WTC11 (cell line): ENCODE data around the gene FOXP4. TPM values are rescaled to one million over a fixed set of nuclear protein-coding genes. Genes with fewer than 3 reads are reported as not detected.

ENCODE experiments used
- ATAC-seq: fragments of 200-7000 bp; cut with Tn5 transposase; 2 replicates; pipeline ENCODE4 v1.10.0; 2021; ENCODE audit warnings: mild to moderate bottlenecking, moderate library complexity
- CTCF ChIA-PET: fragments of 300-600 bp; sonication (Branson Sonifier 250); formaldehyde crosslinking; loops from one replicate; lab custom pipeline; 2021; ENCODE audit warnings: antibody characterized with exemption; lab: Charles Lee
- POLR2A ChIA-PET: fragments of 350-600 bp; sonication (Branson Sonifier 250); formaldehyde crosslinking; loops from one replicate; lab custom pipeline; 2021; ENCODE audit warnings: antibody characterized with exemption; lab: Charles Lee
- DNase-seq: peaks from one replicate; pipeline ENCODE4 v3.0.0; 2021; ENCODE audit warnings: low spot score
- H3K27ac Mint-ChIP-seq: 2 replicates; pipeline ENCODE4 v1.8.0; 2021; ENCODE audit warnings: mixed read lengths
- H3K27me3 Mint-ChIP-seq: 2 replicates; pipeline ENCODE4 v1.8.0; 2021; ENCODE audit warnings: low read depth, mild to moderate bottlenecking, moderate library complexity, mixed read lengths
- H3K36me3 Mint-ChIP-seq: 2 replicates; pipeline ENCODE4 v1.8.0; 2021; ENCODE audit warnings: mixed read lengths
- H3K4me1 Mint-ChIP-seq: 2 replicates; pipeline ENCODE4 v1.8.0; 2022; ENCODE audit warnings: mixed read lengths
- H3K4me3 Mint-ChIP-seq: 2 replicates; pipeline ENCODE4 v1.8.0; 2021; ENCODE audit warnings: mild to moderate bottlenecking, moderate library complexity, mixed read lengths
- H3K9me3 Mint-ChIP-seq: 2 replicates; pipeline ENCODE4 v1.8.0; 2021; ENCODE audit warnings: mixed read lengths
- CREM ChIP-seq: sonication (generic); formaldehyde crosslinking; IDR thresholded peaks from 2 replicates; pipeline ENCODE4 v1.8.1; 2022; ENCODE audit warnings: mild to moderate bottlenecking, missing genetic modification reagents, moderate library complexity
- ETV6 ChIP-seq: sonication (generic); formaldehyde crosslinking; IDR thresholded peaks from 2 replicates; pipeline ENCODE4 v1.8.1; 2022; ENCODE audit warnings: mild to moderate bottlenecking, missing genetic modification reagents
- GTF2I ChIP-seq: fragments of 250-450 bp; sonication (Bioruptor Pico); conservative IDR thresholded peaks from 2 replicates; pipeline ENCODE4 v1.4.0; 2021; ENCODE audit warnings: mild to moderate bottlenecking
- IRF2 ChIP-seq: sonication (generic); formaldehyde crosslinking; IDR thresholded peaks from 2 replicates; pipeline ENCODE4 v1.8.0; 2022; ENCODE audit warnings: low read depth, missing genetic modification reagents, borderline replicate concordance
- JUN ChIP-seq: sonication (generic); formaldehyde crosslinking; IDR thresholded peaks from 2 replicates; pipeline ENCODE4 v1.8.0; 2023; ENCODE audit warnings: mild to moderate bottlenecking, missing genetic modification reagents
- SP1 ChIP-seq: sonication (generic); formaldehyde crosslinking; conservative IDR thresholded peaks from 2 replicates; pipeline ENCODE4 v1.8.1; 2022; ENCODE audit warnings: missing genetic modification reagents
- ZNF121 ChIP-seq: sonication (generic); formaldehyde crosslinking; IDR thresholded peaks from 2 replicates; pipeline ENCODE4 v1.8.0; 2023; ENCODE audit warnings: missing genetic modification reagents
- ZNF219 ChIP-seq: sonication (generic); formaldehyde crosslinking; IDR thresholded peaks from 2 replicates; pipeline ENCODE4 v1.8.0; 2023; ENCODE audit warnings: missing genetic modification reagents, mild to moderate bottlenecking, borderline replicate concordance
- ZNF423 ChIP-seq: fragments of 250-450 bp; sonication (Bioruptor Pico); IDR thresholded peaks from 2 replicates; pipeline ENCODE4 v2.1.2; 2022; ENCODE audit warnings: mild to moderate bottlenecking, moderate library complexity
- total RNA-seq: library from RNA; stranded (reverse); gene quantifications from 3 replicates; pipeline ENCODE4 v1.2.3, GENCODE V29; 2021
- TF ChIP-seq, protein P1 (sequence below): sonication (generic); formaldehyde crosslinking; IDR thresholded peaks from 2 replicates; pipeline ENCODE4 v1.8.0; 2023; ENCODE audit warnings: missing genetic modification reagents, mild to moderate bottlenecking, borderline replicate concordance
- TF ChIP-seq, protein P2 (sequence below): sonication (generic); formaldehyde crosslinking; IDR thresholded peaks from 2 replicates; pipeline ENCODE4 v1.8.1; 2023; ENCODE audit warnings: mild to moderate bottlenecking, missing genetic modification reagents
- TF ChIP-seq, protein P3 (sequence below): sonication (generic); formaldehyde crosslinking; IDR thresholded peaks from 2 replicates; pipeline ENCODE4 v1.8.1; 2023; ENCODE audit warnings: mild to moderate bottlenecking, missing genetic modification reagents
- TF ChIP-seq, protein P4 (sequence below): sonication (generic); formaldehyde crosslinking; IDR thresholded peaks from 2 replicates; pipeline ENCODE4 v1.8.1; 2022; ENCODE audit warnings: mild to moderate bottlenecking, missing genetic modification reagents, moderate library complexity, borderline replicate concordance
- TF ChIP-seq, protein P5 (sequence below): fragments of 200-600 bp; IDR thresholded peaks from 2 replicates; pipeline ENCODE4 v1.8.0; 2022; ENCODE audit warnings: antibody characterized with exemption
- TF ChIP-seq, protein P6 (sequence below): fragments of 250-450 bp; sonication (Bioruptor Pico); IDR thresholded peaks from 2 replicates; pipeline ENCODE4 v1.9.0; 2021; ENCODE audit warnings: mild to moderate bottlenecking

The FOXP4 gene
- total RNA-seq, 1 experiment from 2014 or later: 36.6 TPM

DNA sequence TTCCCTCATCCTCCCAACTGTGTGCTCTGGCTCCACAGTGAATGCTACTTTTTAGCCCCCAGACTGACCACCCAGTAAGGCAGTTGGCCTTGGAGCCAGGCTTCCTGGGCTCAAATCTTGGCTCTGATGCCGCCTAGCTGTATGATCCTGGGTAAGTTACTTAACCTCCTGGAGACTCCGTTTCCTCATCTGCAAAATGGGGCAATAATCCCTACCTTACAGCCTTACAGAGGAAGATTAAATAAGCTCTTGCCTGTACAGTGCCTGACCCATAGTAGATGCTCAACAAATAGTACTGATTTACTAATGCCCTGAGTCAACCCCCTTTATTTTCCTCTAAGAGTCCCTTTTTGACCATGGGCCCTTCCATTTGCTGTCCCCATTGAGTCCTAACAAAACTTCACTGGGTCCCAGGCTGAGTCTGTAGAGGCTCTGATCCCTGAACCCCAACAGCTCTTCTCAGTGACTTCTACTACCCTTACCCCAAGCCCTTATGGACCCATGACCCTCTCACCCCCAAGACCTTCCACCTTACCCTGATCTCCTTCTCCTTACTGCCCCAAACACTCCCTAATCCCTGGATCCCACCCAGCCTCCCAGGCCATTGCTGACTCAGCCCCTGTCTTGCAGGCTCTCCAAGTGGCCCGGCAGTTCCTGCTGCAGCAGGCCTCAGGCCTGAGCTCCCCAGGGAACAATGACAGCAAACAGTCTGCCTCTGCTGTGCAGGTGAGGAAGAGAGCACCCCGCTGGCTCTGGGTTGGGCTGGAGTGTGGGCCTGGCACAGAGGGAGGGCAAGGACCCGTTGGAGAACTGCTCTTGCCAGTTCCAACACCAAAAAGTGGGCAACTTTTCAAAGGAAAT, 31.4 kb downstream of the FOXP4 start:
- Mint-ChIP-seq H3K36me3 (no peaks in the 10 kb centered on the region), H3K4me1 (peaks cover 84% of the 10 kb centered on the region), H3K27me3 (no peaks in the 10 kb centered on the region; the same call in 1 of the 2 replicates), H3K27ac (peak overlapping the region; percentile 99), H3K4me3 (peak overlapping the region; percentile 50), H3K9me3 (no peaks in the 10 kb centered on the region)
- POLR2A ChIA-PET: interaction anchor here (2.2 kb wide), 1 partner anchor 25 kb away, joined by 7 read pairs; no protein-coding TSS in a partner anchor
- CTCF ChIA-PET: interaction anchor here (0.8 to 3.1 kb wide), 14 partner anchors 11 to 210 kb away, joined by 3 to 18 read pairs (median 5); no protein-coding TSS in a partner anchor
- DNase-seq (no peak), ATAC-seq (peak; percentile 16)
- peak; percentile 6; the same call in 1 of the 2 replicates for TF ChIP-seq SP1 (CRISPR knock-in tag)
- TF ChIP-seq GTF2I (CRISPR knock-in tag): 0 out of 2 replicates have a peak, but pooled peaks have one; percentile 48
- TF ChIP-seq, protein P1, sequence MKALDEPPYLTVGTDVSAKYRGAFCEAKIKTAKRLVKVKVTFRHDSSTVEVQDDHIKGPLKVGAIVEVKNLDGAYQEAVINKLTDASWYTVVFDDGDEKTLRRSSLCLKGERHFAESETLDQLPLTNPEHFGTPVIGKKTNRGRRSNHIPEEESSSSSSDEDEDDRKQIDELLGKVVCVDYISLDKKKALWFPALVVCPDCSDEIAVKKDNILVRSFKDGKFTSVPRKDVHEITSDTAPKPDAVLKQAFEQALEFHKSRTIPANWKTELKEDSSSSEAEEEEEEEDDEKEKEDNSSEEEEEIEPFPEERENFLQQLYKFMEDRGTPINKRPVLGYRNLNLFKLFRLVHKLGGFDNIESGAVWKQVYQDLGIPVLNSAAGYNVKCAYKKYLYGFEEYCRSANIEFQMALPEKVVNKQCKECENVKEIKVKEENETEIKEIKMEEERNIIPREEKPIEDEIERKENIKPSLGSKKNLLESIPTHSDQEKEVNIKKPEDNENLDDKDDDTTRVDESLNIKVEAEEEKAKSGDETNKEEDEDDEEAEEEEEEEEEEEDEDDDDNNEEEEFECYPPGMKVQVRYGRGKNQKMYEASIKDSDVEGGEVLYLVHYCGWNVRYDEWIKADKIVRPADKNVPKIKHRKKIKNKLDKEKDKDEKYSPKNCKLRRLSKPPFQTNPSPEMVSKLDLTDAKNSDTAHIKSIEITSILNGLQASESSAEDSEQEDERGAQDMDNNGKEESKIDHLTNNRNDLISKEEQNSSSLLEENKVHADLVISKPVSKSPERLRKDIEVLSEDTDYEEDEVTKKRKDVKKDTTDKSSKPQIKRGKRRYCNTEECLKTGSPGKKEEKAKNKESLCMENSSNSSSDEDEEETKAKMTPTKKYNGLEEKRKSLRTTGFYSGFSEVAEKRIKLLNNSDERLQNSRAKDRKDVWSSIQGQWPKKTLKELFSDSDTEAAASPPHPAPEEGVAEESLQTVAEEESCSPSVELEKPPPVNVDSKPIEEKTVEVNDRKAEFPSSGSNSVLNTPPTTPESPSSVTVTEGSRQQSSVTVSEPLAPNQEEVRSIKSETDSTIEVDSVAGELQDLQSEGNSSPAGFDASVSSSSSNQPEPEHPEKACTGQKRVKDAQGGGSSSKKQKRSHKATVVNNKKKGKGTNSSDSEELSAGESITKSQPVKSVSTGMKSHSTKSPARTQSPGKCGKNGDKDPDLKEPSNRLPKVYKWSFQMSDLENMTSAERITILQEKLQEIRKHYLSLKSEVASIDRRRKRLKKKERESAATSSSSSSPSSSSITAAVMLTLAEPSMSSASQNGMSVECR (CRISPR knock-in tag): no peak
- TF ChIP-seq ZNF121 (CRISPR knock-in tag): peak; percentile 33; the same call in 1 of the 2 replicates
- no peak for TF ChIP-seq IRF2 (CRISPR knock-in tag)
- peak; percentile 86 for TF ChIP-seq ZNF423
- TF ChIP-seq ETV6 (CRISPR knock-in tag): 0 out of 2 replicates have a peak, but pooled peaks have one; percentile 47
- TF ChIP-seq, protein P2, sequence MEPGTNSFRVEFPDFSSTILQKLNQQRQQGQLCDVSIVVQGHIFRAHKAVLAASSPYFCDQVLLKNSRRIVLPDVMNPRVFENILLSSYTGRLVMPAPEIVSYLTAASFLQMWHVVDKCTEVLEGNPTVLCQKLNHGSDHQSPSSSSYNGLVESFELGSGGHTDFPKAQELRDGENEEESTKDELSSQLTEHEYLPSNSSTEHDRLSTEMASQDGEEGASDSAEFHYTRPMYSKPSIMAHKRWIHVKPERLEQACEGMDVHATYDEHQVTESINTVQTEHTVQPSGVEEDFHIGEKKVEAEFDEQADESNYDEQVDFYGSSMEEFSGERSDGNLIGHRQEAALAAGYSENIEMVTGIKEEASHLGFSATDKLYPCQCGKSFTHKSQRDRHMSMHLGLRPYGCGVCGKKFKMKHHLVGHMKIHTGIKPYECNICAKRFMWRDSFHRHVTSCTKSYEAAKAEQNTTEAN (CRISPR knock-in tag): no peak
- TF ChIP-seq ZNF219 (CRISPR knock-in tag): no peak
- TF ChIP-seq, all 79 proteins: peak for 5

DNA sequence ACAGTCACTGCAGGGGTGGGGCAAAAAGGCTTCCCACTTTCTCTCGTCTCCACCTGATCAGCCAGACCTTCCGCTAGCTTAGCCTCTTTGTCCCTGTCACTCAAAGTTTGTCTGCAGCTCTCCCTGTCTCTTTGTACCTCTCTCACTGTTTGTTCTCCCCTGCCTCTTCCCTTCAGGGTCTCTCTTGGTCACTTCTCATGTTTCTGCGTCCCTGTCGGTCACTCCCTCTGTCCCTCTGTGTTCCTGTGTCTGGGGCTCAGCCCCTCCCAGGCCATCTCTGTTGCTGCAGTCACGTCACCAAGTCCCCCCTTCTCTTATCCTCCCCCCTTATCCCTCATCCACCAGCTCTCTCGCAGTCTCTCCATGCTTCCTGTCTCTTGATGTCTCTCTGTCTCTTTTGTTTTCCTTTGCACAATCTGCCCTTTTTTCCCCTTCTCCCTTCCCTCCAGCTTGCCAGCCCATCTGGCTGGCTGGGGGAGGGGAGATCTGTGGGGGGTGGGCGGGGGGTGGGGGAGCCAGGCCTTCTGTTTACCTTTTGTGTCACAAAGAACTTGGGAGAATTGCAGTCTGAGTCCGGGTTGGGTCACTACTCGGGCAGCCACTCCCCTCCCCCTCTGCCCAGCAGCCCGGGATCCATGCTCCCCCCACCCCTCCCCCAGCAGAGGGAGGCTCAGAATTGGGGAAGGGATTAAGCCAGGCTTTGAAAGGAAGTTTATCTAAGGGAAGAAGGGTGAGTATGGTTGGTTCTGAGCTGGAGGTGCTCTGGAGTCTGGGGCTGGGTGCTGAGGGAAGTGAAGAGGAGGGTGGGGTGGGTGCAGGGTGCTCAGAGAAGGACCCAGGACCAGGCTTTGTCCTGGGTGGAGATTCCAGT, 32.3 kb downstream of the FOXP4 start:
- ChIA-PET POLR2A (interaction anchor here (0.6 to 2.2 kb wide), 3 partner anchors 18 to 208 kb away, joined by 3 to 7 read pairs (median 3); no protein-coding TSS in a partner anchor), CTCF (interaction anchor here (0.6 to 3.1 kb wide), 29 partner anchors 8 to 586 kb away, joined by 3 to 18 read pairs (median 4); no protein-coding TSS in a partner anchor)
- Mint-ChIP-seq H3K4me3 (peak overlapping the region; percentile 57), H3K4me1 (peaks cover 83% of the 10 kb centered on the region), H3K27ac (peak overlapping the region; percentile 99), H3K9me3 (no peaks in the 10 kb centered on the region), H3K27me3 (no peaks in the 10 kb centered on the region; the same call in 1 of the 2 replicates), H3K36me3 (no peaks in the 10 kb centered on the region)
- peak; percentile 81 for DNase-seq
- ATAC-seq: peak; percentile 71
- TF ChIP-seq, protein P3, sequence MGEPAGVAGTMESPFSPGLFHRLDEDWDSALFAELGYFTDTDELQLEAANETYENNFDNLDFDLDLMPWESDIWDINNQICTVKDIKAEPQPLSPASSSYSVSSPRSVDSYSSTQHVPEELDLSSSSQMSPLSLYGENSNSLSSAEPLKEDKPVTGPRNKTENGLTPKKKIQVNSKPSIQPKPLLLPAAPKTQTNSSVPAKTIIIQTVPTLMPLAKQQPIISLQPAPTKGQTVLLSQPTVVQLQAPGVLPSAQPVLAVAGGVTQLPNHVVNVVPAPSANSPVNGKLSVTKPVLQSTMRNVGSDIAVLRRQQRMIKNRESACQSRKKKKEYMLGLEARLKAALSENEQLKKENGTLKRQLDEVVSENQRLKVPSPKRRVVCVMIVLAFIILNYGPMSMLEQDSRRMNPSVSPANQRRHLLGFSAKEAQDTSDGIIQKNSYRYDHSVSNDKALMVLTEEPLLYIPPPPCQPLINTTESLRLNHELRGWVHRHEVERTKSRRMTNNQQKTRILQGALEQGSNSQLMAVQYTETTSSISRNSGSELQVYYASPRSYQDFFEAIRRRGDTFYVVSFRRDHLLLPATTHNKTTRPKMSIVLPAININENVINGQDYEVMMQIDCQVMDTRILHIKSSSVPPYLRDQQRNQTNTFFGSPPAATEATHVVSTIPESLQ: no peak
- TF ChIP-seq, protein P4, sequence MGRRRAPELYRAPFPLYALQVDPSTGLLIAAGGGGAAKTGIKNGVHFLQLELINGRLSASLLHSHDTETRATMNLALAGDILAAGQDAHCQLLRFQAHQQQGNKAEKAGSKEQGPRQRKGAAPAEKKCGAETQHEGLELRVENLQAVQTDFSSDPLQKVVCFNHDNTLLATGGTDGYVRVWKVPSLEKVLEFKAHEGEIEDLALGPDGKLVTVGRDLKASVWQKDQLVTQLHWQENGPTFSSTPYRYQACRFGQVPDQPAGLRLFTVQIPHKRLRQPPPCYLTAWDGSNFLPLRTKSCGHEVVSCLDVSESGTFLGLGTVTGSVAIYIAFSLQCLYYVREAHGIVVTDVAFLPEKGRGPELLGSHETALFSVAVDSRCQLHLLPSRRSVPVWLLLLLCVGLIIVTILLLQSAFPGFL: no peak
- TF ChIP-seq JUN (CRISPR knock-in tag): no peak
- TF ChIP-seq CREM (CRISPR knock-in tag): no peak
- TF ChIP-seq, protein P5, sequence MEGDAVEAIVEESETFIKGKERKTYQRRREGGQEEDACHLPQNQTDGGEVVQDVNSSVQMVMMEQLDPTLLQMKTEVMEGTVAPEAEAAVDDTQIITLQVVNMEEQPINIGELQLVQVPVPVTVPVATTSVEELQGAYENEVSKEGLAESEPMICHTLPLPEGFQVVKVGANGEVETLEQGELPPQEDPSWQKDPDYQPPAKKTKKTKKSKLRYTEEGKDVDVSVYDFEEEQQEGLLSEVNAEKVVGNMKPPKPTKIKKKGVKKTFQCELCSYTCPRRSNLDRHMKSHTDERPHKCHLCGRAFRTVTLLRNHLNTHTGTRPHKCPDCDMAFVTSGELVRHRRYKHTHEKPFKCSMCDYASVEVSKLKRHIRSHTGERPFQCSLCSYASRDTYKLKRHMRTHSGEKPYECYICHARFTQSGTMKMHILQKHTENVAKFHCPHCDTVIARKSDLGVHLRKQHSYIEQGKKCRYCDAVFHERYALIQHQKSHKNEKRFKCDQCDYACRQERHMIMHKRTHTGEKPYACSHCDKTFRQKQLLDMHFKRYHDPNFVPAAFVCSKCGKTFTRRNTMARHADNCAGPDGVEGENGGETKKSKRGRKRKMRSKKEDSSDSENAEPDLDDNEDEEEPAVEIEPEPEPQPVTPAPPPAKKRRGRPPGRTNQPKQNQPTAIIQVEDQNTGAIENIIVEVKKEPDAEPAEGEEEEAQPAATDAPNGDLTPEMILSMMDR: no peak
- TF ChIP-seq, protein P6, sequence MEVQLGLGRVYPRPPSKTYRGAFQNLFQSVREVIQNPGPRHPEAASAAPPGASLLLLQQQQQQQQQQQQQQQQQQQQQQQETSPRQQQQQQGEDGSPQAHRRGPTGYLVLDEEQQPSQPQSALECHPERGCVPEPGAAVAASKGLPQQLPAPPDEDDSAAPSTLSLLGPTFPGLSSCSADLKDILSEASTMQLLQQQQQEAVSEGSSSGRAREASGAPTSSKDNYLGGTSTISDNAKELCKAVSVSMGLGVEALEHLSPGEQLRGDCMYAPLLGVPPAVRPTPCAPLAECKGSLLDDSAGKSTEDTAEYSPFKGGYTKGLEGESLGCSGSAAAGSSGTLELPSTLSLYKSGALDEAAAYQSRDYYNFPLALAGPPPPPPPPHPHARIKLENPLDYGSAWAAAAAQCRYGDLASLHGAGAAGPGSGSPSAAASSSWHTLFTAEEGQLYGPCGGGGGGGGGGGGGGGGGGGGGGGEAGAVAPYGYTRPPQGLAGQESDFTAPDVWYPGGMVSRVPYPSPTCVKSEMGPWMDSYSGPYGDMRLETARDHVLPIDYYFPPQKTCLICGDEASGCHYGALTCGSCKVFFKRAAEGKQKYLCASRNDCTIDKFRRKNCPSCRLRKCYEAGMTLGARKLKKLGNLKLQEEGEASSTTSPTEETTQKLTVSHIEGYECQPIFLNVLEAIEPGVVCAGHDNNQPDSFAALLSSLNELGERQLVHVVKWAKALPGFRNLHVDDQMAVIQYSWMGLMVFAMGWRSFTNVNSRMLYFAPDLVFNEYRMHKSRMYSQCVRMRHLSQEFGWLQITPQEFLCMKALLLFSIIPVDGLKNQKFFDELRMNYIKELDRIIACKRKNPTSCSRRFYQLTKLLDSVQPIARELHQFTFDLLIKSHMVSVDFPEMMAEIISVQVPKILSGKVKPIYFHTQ (CRISPR knock-in tag): no peak
